Activated CD4-positive, alpha-beta T cell treated with anti-CD3 and anti-CD28 coated beads for 48 hours (primary cell): Measurements from ENCODE around the gene ACOT7.
"Not testable (repeated sequence)": the region's sequence is repeated elsewhere in the genome, so short reads cannot be mapped to it uniquely, and the experiment has no call there.

Source experiments
- DNase-seq: peaks from one replicate; pipeline ENCODE4 v3.0.0-alpha.2; 2020

The ACOT7 gene

DNA sequence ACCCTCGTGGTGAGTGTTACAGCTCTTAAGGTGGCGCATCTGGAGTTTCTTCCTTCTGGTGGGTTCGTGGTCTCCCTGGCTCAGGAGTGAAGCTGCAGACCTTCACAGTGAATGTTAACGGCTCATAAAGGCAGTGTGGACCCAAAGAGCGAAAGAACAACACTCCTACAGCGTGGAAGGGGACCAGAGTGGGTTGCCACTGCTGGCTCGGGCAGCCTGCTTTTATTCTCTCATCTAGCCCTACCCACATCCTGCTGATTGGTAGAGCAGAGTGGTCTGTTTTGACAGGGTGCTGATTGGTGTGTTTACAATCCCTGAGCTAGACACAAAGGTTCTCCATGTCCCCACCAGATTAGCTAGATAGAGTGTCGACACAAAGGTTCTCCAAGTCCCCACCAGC, 1.6 kb upstream of the ACOT7 start:
- not testable (repeated sequence) for DNase-seq

DNA sequence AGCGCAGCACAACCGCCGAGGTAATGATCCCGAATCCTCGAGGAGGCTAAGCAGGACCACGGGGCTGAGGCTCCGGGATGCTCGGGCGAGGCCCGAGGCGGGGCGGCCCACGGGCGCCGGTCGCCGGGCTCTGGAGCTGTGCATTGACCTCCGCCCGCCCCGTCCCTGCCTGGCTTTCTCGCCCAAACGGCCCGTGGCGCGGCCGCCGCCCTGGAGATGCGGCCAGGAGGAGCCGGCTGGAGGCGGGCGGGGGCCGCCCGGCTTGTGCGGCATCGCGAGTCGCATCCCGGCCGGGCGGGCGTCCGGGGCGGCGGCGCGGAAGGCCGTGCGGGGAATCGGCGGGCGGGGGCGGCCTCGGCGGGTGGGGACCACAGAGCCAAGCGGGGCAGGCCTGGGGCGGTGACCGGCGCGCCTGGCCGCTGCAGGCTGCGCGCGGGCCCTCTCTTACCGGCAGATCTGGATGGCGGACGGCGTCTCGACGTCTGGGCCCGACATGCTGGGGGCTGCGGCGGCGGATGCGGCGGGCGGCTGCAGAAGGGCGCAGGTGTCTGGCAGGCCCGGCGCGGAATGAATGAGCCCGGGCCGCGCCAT, 663 bp downstream of the ACOT7 start:
- no peak for DNase-seq

DNA sequence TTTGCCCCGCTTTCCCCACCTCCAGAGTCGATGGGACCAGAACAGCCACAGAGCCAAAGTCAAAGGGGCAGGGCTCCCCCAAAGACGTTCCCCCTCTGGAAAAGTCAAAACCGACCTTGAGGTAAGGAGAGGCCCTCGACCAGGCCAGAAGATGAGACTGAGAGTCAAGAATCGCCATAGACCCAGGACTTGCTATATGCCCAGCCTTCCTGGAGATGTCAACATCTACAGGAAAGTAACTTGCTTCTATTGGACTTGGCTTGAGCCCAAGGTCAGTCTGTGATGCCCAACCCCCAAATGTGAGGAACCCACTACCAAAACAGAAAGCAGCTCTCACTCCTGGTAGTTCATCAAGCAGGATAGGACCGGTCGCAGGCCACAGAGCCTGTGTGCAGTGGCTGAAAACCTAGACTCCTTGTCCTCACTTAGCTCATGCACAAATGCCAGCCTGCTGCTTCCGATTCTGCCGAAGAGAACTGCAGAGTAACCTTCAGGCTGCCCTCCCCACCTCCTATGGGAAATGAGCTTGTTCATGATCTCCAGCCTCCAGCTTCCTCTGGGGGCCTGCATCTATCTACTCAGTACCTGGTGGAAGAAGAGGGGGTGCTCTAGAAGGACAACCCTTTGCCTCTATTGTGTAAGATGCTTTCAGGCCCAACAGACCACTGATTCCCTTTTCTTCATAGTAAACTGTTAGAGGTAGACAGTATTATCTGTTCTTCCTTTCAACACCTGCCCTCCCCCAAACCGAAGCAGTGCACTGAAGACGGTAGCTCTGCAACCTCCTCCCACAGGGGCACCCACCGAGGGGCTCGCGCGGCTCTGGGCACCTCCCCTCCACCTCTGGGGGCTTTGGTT, 1.4 kb downstream of the ACOT7 start:
- peak; percentile 21 for DNase-seq

DNA sequence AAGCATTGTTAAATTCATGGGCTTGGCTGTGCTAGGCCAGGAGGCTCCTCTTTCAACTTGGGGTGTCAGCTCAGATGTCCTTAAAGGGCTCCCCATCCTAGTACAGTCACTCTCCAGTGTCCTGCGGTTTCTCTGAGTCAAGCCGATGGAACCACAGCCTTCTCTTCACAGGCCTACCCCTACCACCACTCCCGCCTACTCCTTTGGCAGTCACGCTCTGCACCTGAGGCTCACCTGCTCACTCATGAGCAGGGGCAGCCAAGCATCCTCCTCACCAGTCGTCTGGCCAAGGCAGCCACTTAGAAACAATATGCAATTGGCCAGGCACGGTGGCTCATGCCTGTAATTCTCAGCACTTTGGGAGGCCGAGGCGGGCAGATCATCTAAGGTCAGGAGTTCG, 3.6 kb downstream of the ACOT7 start:
- no peak for DNase-seq

DNA sequence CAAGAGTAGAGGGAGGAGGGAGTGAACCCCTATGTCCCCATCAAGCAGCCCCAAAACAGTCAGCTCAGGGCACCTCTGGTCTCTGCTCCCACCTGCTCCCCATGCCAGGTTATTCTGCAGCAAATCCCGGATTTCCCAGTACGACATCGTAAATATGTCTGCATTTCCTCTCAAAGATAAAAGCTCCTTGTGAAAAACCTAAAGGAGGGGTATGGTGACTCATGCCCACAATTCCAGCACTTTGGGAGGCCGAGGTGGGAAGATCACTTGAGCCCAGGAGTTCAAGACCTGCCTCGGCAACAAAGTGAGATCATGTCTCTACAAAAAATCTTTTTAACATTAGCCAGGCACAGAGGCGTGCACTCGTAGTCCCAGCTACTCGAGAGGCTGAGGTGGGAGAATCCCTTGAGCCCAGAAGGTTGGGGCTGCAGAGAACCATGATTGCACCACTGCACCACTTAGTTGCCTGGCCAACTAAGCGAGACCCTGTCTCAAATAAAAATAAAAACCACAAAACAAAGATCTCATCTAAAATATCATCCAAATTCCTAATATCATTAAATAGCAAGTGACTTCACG, 7.1 kb downstream of the ACOT7 start:
- DNase-seq: no peak

DNA sequence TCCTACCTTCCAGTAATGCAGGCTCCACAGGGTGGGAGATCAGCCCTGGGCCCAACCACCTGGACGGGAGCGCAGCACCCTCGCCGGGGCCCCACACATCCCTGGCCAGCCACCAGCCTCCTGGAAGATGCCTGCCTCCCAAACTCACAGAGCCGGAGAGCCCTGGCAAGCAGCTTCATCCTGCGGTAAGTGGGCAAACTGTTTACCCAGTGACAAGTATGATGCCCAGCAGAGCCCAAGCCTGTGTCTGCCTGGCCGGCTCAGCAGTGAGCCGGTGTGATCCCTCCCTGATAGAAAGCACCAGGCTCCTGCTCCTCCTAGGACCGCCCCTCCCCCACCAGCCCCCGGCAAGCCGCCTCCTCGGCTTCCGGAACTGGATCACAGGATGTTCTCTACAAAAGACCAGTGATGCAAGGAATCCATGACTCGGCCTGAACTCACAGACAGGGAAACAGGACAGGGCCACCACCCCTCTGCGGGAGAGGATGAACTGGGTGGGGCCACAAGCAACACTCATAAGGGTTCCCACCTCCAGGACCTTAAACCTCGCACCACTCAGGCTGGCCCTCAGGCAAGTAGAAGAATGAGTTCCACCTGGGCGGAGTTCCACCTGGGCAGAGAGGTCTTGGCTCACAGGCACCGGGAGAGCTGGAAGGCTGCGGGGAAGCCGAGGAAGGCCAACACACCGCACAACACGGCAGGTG, 7.9 kb downstream of the ACOT7 start:
- no peak for DNase-seq

DNA sequence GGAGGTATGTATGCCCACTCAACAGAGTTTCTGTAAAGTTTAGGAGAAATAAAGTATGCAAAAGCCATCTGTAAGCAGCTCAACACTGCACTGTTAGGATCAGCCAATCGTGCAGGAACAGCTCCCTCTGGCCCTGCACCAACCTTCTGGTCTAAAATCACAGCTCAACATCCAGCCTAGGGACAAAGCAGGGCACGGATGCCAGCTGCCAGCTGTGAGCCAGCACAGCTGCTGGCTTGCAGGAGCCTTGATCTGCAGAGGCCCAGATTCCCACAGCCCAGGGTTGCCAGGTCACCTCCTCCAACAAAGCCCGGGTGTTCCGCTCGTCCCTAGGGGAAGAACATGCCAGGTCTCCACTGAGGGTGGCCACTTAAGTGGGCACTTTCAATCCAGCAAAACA, 8.6 kb downstream of the ACOT7 start:
- DNase-seq: no peak

DNA sequence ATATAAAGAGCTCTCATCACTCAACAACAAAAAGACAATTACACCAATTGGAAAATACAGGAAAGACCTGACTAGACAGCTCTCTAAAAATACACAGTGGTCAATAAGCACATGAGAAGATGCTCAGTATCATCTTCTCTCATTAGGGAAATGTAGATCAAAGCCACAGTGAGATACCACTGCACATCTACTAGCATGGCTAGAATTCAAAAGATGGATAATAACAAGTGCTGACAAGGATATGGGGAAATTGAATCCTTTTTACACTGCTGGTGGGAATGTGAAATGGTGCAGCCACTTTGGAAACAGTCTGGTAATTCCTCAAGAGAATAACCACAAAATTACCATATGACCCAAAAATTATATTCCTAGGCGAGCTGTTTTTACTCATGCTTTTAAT, 9.4 kb downstream of the ACOT7 start:
- no peak for DNase-seq

DNA sequence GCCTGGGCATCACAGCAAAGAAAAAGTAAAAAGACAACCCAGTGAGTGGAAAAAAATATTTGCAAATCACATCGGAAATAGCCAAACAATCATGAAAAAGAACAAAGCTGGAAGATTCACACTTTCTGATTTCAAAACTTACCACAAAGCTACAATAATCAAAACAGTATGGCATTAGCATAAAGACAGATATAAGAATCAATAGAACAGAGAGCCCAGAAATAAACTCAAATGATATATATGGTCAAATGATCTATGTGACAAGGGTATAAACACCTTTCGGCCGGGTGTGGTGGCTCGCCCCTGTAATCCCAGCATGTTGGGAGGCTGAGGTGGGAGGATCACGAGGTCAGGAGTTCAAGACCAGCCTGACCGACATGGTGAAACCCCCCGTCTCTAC, 13.5 kb downstream of the ACOT7 start:
- no peak for DNase-seq

DNA sequence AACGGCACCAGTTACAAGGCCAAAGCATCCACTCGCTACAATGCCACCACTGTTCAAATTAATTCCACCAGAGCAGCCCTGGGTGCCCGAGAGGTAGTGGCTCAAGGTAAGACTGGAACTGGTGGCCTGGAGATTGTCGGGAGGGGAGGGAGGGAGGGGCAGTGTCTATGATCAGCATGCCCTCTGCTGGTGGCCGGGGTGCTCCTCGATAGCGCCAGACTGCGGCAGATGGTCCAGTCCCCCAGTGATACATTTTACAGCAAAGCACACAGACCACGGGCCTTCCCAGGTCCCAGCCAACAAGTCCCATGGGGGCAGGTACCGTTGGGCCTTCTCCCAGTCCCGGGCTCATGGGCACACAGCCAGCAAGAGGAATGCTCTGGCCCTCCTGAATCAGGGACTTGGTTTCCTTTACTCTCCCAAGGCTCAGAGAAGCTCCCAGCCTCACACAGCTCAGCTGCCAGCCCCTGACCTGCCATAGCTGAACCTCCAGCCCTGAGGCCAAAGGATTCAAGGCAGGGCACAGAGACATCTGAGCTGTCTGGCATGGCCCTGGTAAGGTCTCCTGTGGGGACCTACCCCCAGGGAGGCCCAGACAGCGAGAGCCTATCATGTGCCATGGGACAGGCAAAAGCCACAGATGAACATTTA, 15.3 kb downstream of the ACOT7 start:
- no peak for DNase-seq

DNA sequence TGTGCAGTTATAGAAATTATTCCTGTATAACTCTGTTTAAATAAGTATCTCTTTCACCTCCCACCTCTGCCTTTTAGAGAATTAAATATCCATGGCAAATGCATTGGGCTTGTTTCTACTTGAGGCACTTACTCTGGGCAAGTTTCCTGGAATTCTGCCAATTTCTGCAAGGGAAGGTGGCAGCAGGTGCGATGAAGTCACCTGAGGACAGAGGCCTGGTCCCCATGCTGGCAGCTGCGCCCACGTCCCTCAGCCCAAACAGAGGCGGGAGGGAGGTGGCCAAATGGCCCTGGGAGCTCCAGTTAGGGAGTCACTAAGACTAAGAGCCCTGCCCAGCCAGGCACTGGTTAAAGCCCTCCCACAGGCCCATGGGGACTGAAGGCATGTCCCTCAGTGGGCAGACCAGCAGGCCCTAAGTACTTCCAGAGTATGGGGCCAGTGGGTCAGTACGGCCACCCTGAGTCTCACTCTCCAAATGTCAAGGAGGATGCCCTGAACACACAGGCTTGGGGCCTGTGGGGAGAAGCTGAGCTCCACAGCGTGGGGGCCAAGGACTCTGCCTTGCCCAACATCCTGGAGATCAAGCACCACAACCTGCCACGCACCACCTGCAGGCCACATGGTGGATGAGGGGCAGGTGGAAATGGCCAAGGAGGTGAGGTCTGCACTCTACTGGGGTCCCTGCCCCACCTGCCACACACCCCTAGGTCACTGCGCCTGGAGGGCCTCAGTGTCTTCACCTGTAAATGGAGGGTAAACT, 19.4 kb downstream of the ACOT7 start:
- DNase-seq: no peak

DNA sequence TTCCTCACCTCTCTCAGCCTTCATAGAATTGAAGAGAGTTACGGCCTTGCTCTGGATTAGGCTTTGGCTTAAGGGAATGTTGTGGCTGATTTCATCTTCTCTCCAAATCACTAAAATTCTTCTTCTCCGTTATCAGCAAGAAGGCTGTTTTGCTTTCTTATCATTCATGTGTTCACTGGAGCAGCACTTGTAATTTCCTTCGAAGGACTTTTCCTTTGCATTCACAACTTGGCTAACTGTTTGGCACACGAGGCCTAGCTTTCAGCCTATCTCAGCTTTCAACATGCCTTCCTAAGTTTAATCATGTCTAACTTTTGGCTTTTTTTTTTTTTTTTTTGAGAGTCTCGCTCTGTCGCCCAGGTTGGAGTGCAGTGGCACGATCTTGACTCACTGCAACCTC, 21.3 kb downstream of the ACOT7 start:
- not testable (repeated sequence) for DNase-seq

DNA sequence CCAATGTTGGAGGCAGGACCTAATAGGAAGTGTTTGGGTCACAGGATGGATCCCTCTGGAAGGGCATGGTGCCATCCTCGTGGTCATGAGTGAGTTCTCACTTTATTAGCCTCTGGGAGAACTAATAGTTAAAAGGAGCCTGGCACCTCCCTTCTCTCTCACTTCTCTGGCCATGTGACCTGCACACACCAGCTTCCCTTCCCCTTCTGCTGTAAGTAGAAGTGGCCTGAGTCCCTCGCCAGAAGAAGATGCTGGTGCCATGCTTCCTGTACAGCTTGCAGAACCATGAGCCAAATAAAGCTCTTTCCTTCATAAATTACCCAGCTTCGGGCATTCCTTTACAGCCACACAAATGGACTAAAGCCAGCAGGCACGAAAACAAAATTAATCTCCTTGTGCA, 23.6 kb downstream of the ACOT7 start:
- no peak for DNase-seq

DNA sequence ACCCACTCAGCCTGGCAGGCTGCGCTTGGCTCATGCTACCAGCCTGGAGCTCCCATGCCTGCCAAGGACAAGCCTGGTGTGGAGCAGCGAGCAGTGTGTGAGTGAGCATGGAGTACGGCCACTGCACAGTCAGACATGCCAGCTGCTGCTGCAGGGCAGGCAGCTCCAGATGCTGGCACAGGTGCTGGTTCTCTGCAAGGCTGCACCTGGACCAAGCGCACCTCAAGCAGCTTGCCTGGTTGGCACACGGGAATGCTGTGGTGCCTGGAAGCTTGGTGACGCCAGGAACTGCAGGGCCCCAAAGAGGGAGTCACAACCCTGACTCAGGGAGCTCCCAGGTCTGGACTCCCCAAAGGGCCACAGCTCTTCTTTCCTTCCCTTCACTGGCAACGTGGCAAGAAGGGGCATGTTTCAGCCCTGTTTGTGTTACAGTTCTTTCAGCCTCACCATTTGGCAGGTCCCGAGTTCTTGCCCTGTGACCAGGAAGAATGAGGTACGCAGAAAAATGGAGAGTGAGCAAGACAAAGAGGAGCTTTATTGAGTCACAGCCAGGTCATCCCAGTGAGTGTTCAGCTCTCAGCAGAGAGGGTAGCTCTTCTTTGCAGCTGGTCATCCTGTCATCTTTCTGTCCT, 26.1 kb downstream of the ACOT7 start:
- no peak for DNase-seq

DNA sequence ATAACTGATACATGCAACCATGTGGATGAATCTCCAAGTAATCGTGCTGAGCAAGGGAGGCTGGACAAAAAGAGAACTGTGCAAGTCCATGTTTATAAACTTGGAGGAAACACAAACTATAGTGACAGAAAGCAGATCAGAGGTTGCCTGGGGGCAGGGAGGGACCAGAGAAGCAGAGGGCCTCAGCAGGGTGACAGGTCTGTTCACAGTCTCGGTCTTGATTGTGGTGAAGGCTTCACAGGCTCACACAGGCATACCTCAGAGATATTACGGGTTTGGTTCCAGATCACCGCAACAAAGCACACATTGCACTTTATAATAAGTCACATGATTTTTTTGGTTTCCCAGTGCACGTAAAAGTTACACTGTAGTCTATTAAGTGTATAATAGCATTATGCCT, 28.5 kb downstream of the ACOT7 start:
- peak; percentile 62 for DNase-seq

DNA sequence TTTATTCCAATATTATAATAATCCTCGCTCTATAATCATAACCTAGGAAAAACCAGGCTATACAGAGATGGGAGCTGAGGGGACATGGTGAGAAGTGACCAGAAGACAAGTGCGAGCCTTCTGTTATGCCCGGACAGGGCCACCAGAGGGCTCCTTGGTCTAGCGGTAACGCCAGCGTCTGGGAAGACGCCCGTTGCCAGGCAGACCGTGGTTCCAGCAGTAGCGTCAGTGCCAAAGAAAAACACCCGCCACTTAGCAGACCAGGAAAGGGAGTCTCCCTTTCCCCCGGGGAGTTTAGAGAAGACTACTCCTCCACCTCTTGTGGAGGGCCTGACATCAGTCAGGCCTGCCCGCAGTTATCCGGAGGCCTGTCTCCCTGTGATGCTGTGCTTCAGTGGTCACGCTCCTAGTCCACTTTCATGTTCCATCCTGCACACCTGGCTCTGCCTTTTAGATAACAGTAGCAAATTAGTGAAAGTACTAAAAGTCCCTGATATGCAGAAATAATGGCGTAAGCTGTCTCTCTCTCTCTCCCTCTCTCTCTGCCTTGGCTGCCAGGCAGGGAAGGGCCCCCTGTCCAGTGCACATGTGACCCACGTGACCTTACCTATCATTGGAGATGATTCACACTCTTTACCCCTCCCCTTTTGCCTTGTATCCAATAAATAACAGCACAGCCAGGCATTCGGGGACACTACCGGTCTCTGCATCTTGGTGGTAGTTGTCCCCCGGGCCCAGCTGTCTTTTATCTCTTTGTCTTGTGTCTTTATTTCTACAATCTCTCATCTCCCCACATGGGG, 30.3 kb downstream of the ACOT7 start:
- peak; percentile 52 for DNase-seq

DNA sequence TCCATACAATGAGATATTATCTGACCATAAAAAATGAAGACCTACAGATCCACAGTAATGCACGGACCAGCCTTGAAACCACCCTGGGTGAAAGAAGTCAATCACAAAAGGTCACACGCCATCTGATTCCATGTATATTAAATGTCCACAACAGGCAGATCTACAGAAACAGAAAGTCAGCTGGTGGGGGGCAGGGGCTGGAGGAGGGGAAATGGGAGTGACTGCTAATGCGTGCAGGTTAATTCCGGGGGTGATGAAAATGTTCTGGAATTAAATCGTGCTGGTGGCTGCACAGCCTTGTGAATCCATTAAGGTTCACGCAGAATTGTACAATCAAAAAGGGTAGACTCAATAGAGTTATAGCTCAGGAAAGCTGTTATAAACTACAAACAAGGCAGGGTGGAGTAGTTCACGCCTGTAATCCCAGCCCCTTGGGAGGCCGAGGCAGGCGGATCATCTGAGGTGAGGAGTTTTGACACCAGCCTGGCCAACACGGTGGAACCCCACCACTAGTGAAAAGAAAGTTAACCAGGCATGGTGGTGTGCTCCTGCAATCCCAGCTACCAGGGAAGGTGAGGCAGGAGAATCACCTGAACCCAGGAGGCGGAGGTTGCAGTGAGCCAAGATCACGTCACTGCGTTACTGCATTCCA, 32.3 kb downstream of the ACOT7 start:
- no peak for DNase-seq

DNA sequence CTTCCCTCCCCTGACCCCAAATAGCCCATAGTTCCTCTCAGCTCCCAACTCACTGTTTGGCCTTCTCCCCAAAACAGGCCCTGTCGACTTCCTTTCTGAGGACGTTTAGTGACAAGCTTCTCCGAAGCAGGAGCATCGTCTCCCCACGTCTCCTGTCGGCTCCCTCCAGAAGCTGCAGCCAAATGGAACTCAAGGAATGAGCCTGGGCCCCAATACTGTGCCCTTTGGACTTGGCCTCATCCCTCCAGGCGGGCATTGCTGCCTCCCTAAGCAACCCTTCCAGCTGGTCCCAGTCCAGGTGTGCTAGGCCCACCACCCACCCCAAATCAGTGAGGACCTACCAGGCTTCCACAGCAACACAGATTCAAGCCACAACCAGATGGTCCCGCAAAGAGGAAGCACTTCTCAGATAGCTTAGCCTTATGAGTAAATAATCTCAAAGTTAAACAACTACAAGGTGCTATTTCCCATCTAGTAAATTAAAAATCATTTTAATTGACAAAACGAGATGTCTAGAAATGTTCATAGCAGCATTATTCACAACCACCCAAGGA, 33.0 kb downstream of the ACOT7 start:
- DNase-seq: no peak

DNA sequence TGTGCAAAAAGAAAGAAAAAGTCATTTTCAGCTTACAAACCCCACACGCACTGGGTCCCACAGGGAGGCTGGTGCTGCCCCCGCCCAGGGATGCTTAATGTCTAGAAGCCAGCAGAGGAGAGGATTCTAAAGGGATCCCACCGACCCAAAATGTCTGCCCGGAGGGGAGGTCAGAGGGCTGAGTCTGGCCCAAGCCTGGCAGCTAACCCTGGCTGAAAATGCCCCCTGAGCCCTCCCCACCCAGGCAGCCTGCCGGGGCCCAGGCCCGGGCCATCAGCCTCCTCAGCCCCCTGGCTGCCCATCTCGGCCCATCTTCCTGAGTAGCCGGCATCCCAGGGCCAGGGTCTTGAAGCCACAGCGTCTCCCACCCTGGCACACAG, 33.5 kb downstream of the ACOT7 start:
- no peak for DNase-seq
